CMK (cell line): ENCODE measurements around the gene CCDC142.
A peak's percentile ranks its signal among the peaks of the same experiment; 100 is the strongest.
"Not testable (repeated sequence)": the region's sequence is repeated elsewhere in the genome, so short reads cannot be mapped to it uniquely, and the experiment has no call there.

ENCODE experiments used
- DNase-seq: peaks from one replicate; pipeline ENCODE4 v3.0.0-alpha.2; 2010; ENCODE audit warnings: low read depth

The CCDC142 gene

GRCh38 chr2:74442483-74443297 is 40.1 kb downstream of the CCDC142 start:
- DNase-seq = not testable (repeated sequence)

- DNase-seq = no peak
Observed at GRCh38 chr2:74441690-74442482, 40.9 kb downstream of the CCDC142 start, which contains the start of gene RTKN. RTKN (minus strand) TSS chr2:74441937; CDS start chr2:74441816, 121 bp downstream.

- DNase-seq = no peak
Observed at GRCh38 chr2:74441170-74441689, 41.6 kb downstream of the CCDC142 start.

GRCh38 chr2:74440378-74441169 is 42.2 kb downstream of the CCDC142 start:
- peak; percentile 86 for DNase-seq

GRCh38 chr2:74439803-74440377 is 42.9 kb downstream of the CCDC142 start:
- DNase-seq = no peak

GRCh38 chr2:74439373-74439772 is 43.4 kb downstream of the CCDC142 start:
- DNase-seq = no peak

- no peak for DNase-seq
Observed at GRCh38 chr2:74438248-74438647, 44.5 kb downstream of the CCDC142 start.

GRCh38 chr2:74436848-74437695 is 45.7 kb downstream of the CCDC142 start:
- no peak for DNase-seq

GRCh38 chr2:74436111-74436805 is 46.5 kb downstream of the CCDC142 start:
- DNase-seq = no peak

- no peak for DNase-seq
Observed at GRCh38 chr2:74430502-74430901, 52.3 kb downstream of the CCDC142 start.

GRCh38 chr2:74429487-74430451 is 53.0 kb downstream of the CCDC142 start:
- no peak for DNase-seq

GRCh38 chr2:74428675-74429074 is 54.1 kb downstream of the CCDC142 start:
- no peak for DNase-seq

- DNase-seq = no peak
Observed at GRCh38 chr2:74427551-74427950, 55.2 kb downstream of the CCDC142 start.

GRCh38 chr2:74426181-74426758 is 56.5 kb downstream of the CCDC142 start:
- DNase-seq = no peak

- DNase-seq = no peak
Observed at GRCh38 chr2:74425523-74425922, 57.3 kb downstream of the CCDC142 start.

- no peak for DNase-seq
Observed at GRCh38 chr2:74424995-74425406, 57.8 kb downstream of the CCDC142 start.

- DNase-seq = no peak
Observed at GRCh38 chr2:74424139-74424992, 58.4 kb downstream of the CCDC142 start.
